WTC11 (cell line): ENCODE measurements around the gene MZF1. TPM values are rescaled to one million over a fixed set of nuclear protein-coding genes. Genes with fewer than 3 reads are reported as not detected.
A peak's percentile ranks its signal among the peaks of the same experiment; 100 is the strongest.

ENCODE experiments used
- microRNA-seq: library from miRNA; unstranded; fragments of <30 nt; microRNA quantifications from one replicate; pipeline ENCODE4 v1.2.0, GENCODE V29; 2022; ENCODE audit warnings: borderline number of aligned reads
- total RNA-seq: library from RNA; stranded (reverse); gene quantifications from 3 replicates; pipeline ENCODE4 v1.2.3, GENCODE V29; 2021

The MZF1 gene
- total RNA-seq, 1 experiment from 2014 or later: 22.2 TPM

Small RNA genes within 50 kb of the gene (microRNA-seq; reads per million reads assigned to microRNA genes)
- 9.8 reads per million, percentile 26 among the genes with 10 or more reads in this experiment for gene MIR6807

Other genes starting within 250 kb of the MZF1 start
- 3.2 TPM in 3 replicates for gene ZSCAN22, start 246.3 kb downstream of the MZF1 start, total RNA-seq
- 22.6 to 24.3 TPM (median 23.4 TPM) in 3 replicates for gene A1BG, start 219.8 kb downstream of the MZF1 start, total RNA-seq
- gene ZNF497, start 210.6 kb downstream of the MZF1 start, total RNA-seq: 1.7 to 2.1 TPM (median 2.0 TPM) in 3 replicates
- gene ZNF837, start 192.3 kb downstream of the MZF1 start, total RNA-seq: 3.4 to 4.9 TPM (median 4.6 TPM) in 3 replicates
- gene RPS5, start 186.1 kb downstream of the MZF1 start, total RNA-seq: 1,498 to 1,502 TPM (median 1,501 TPM) in 3 replicates
- gene RNF225, start 177.7 kb downstream of the MZF1 start, total RNA-seq: 1.1 to 1.8 TPM (median 1.5 TPM) in 3 replicates
- gene ZNF584, start 164.7 kb downstream of the MZF1 start, total RNA-seq: 6.6 to 6.8 TPM (median 6.8 TPM) in 3 replicates
- gene ZNF132, start 133.2 kb downstream of the MZF1 start, total RNA-seq: 2.3 to 2.7 TPM (median 2.6 TPM) in 3 replicates
- 3.3 to 4.0 TPM (median 3.4 TPM) in 3 replicates for gene ZNF324B, start 121.7 kb downstream of the MZF1 start, total RNA-seq
- 5.1 to 5.9 TPM (median 5.7 TPM) in 3 replicates for gene ZNF324, start 106.3 kb downstream of the MZF1 start, total RNA-seq
- gene ZNF446, start 97.0 kb downstream of the MZF1 start, total RNA-seq: 5.0 to 6.5 TPM (median 6.0 TPM) in 3 replicates
- gene SLC27A5, start 61.3 kb downstream of the MZF1 start, total RNA-seq: 18.8 to 22.0 TPM (median 21.9 TPM) in 3 replicates
- 17.0 to 19.7 TPM (median 18.0 TPM) in 3 replicates for gene ZBTB45, start 53.5 kb downstream of the MZF1 start, total RNA-seq
- gene TRIM28, start 29.3 kb downstream of the MZF1 start, total RNA-seq: 1,095 to 1,221 TPM (median 1,108 TPM) in 3 replicates
- gene CHMP2A, start 18.2 kb downstream of the MZF1 start, total RNA-seq: 109 to 126 TPM (median 119 TPM) in 3 replicates
- 93.7 to 105 TPM (median 97.1 TPM) in 3 replicates for gene UBE2M, start 14.7 kb downstream of the MZF1 start, total RNA-seq